Retinal pigment epithelial cell (primary cell): ENCODE data around the gene NASP.

Source experiments
- DNase-seq: peaks from one replicate; pipeline ENCODE4 v3.0.0-alpha.2; 2010; ENCODE audit warnings: low read depth
- H3K4me3 ChIP-seq: 2 replicates; pipeline ENCODE4 v1.5.1; 2011; ENCODE audit warnings: mild to moderate bottlenecking, low read length, control low read depth, moderate library complexity
- CTCF ChIP-seq: conservative IDR thresholded peaks from 2 replicates; pipeline ENCODE4 v1.5.1; 2011; ENCODE audit warnings: low read depth, low read length, control low read depth, inconsistent platforms

The NASP gene

GRCh38 chr1:45554198-45554597 lies 29.6 kb upstream of the NASP start:
- TF ChIP-seq CTCF = no peak
- no peak for DNase-seq
- no peak overlapping the region for H3K4me3 ChIP-seq

- no peak for TF ChIP-seq CTCF
- no peak overlapping the region for H3K4me3 ChIP-seq
- DNase-seq = no peak
These were observed 26.4 kb upstream of the NASP start for GRCh38 chr1:45557422-45557944.

GRCh38 chr1:45563843-45564242 lies 20.0 kb upstream of the NASP start:
- H3K4me3 ChIP-seq = no peak overlapping the region
- DNase-seq = no peak
- no peak for TF ChIP-seq CTCF

GRCh38 chr1:45566722-45567121 lies 17.1 kb upstream of the NASP start:
- H3K4me3 ChIP-seq = no peak overlapping the region
- DNase-seq = no peak
- TF ChIP-seq CTCF = no peak

- DNase-seq = no peak
- no peak overlapping the region for H3K4me3 ChIP-seq
- TF ChIP-seq CTCF = no peak
These were observed 15.9 kb upstream of the NASP start for GRCh38 chr1:45567911-45568310.

- DNase-seq = no peak
- no peak overlapping the region for H3K4me3 ChIP-seq
- TF ChIP-seq CTCF = no peak
These were observed 15.4 kb upstream of the NASP start for GRCh38 chr1:45568421-45568820.

GRCh38 chr1:45569571-45569961 lies 14.3 kb upstream of the NASP start:
- H3K4me3 ChIP-seq = no peak overlapping the region
- TF ChIP-seq CTCF = no peak
- DNase-seq = no peak
